T-helper 1 cell treated with Interleukin-12 subunit alpha and Interleukin-12 subunit beta and Interleukin-4 antibody, amounts not matched to agents 30 ng/mL and 1 ng/mL, for 36 hours (primary cell): ENCODE results near the gene FN3KRP. TPM values are rescaled to one million over a fixed set of nuclear protein-coding genes. Genes with fewer than 3 reads are reported as not detected.

Experiments
- intact Hi-C: fragments of 100-400 bp; cut with micrococcal nuclease; formaldehyde crosslinking; loops from one replicate; pipeline ENCODE4 v1.15.1; 2024
- total RNA-seq: library from RNA; stranded (reverse); gene quantifications from 2 replicates; pipeline ENCODE4 v1.2.3, GENCODE V29; 2022

The FN3KRP gene
- total RNA-seq, 1 donor from 2014 or later: 37.2 TPM

DNA sequence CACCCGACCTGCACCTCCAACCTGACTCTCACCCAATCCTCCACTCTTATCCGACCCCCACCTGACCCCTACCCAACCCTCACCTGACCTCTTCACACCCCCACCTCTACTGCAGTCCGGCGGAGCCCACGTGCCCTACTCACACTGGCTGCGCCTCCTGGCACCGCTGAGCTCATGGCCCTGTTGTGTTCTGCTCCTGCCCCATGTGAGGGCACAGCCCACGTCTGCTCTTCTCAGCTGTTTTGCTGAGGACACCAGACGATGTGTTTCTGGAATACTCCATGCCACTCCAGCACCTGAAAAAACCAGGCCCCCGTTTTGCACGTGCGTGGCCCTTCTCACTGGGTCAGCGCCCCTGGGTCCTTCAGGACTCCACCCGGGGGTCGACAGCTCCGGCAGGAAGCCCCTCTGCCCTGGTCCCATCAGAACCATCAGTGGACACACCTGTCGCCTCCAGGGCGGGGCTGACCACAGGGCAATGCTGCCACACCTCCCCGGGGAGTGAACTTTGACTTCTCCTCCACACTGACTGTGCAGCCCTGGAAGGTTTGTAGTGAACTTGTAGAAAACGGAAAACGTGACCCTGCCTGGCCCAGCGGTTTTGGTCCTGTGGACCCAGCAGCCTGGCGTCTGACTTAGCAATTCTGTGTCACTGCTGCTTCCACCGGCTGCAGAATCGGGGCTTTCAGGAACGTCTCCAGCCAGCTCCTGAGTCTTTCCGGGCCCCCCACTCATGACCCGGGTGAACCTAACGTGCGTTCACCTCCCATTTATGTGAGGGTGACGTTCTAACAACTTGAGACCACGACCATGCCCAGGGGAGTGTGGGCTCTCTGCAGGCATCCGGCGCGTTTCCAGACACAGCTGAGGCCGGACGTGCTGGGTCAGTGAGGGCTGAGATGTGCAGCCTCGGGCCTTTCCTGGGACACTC, 12.3 kb upstream of the FN3KRP start:
- intact Hi-C loops: no loop called here

DNA sequence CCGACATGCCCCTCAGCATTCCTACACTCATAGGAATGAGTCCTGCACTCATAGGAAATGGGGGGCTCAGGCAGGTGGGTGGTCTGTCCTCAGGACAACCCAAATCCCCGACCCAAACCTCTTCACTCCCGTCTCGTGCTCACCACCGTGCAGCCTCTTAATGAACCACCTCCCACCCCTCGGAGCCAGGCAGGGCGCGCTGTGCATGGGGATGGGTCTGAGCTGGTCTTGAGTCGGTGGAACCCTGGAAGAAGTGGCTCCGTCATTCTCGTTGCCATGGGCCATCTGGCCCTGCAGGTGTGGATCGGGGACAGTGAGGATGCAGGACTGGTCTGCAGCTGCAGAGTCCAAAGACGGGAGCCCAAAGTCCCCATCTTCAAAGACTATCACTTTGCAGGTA, 11.6 kb upstream of the FN3KRP start:
- intact Hi-C loops: no loop called here

DNA sequence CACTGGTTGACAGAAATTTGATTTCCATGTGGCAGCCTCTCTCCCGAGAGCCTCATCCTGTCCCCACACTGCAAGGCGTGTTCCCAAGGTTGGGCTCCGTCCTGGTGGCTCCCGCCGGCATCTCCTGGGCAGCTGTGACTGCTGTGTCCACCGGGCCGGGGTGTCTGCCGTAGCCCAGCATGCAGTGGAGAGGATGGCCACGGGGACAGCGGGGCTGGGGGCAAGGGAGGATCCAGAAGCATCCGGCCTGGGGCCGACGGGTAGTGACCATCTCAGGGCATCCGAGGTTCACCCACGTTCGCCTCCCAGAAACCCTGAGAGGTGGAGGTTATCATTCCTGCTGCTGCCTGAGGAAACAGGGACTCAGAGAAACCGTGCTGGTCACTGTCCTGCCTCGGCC, 10.8 kb upstream of the FN3KRP start:
- intact Hi-C loops: no loop called here

DNA sequence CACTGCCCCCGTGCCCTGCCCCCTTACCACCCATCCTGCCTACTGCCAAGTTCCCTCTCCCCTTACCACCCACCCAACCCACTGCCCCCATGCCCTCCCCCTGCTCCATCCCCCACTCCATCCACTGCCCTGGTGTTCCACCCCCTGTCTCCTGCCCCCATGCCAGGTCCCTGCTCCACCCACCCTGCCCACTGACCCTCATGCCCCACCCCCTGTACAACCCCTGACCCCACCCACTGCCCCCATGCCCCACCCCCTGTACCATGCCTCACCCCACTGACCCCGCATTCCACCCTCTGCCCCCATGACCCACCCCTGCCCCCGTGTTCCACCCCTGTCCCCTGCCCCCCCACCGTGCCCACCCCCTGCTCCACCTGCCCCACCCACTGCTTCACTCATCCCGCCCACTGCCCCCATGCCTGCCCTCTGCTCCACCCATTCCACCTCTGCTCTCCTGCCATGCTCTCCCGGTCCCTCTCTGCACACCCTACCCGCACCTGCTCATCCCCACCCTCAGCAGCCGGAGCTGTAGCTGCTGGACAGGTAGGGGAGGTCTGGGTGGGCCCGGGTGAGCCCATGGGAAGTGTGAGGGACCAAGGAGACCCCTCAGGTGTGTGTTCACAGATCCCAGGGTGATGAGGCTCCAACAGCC, 7.4 kb upstream of the FN3KRP start:
- intact Hi-C loops: no loop called here

DNA sequence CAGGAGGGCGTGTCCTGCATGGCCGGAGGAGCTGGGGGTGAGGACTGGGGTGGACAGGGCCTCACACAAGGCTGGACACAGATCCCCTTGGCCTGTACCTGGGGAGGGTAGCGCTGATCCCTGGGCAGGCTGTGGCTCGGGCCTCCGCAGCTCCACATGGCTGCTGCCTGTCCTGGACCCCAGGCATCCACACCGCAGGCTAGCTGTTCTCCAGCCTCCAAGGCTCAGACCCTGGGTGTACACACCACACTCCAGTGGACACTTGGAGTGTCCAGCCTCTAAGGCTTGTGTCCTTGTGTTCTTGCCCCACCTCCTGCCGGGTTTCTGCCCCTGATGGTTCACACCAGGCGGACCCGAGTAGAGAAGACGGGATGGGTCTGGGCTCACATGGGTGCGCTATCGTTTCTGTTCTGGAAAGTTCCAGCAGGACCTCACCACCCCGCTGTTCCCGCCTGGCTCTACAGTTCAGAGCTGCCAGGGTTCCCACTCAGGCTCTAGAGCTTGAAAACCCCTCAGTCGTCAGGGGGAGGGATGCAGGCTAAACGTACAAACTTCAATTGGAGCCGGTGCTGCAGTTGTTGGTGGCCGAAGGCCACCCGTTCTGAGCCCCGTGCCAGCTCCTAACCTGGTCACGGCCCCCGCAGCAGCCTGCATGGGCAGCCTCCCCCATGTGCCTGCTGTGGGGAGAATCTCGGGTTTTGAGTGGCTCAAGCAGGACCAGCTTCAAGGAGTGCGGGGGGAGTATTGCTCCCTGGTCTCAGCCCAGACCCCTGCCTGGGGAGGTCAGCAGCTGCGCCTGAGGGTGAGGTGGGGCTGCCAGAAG, 6.6 kb upstream of the FN3KRP start:
- intact Hi-C loops: no loop called here

DNA sequence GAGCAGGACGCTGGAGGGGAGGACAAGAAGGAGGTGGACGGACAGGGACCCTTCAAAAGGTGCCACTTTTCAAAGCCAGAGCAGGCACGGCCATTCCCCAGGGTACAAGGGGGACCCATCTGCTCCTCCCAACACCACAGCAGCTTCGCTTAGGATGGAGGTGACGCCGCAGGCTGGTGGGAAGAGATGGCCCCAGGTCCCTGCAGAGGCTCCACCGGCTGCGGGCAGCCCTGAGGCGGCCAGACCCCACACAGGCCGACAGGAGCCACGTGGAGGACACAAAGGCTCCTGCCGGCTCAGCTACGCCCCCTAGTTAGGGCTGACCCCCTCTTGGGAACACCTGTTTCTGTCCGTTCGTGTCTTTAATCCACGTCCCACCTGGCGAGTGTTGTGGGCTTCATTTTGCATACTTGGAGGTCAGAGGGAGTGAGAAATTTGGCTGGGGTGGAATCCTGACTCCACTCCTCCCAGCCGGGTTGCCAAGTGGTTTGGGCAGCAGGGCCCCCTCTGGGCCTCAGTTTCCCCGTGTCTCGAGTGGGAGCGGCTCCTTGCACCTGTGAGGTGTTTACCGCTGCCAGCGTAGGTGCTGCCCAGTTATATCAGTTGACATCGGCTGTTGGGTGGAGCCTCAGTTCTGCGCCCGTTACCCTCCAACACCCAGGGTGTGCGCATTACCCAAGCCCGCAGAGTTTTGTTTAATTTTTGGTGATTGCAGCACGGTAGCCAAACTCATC, 5.8 kb upstream of the FN3KRP start:
- intact Hi-C loops: no loop called here

DNA sequence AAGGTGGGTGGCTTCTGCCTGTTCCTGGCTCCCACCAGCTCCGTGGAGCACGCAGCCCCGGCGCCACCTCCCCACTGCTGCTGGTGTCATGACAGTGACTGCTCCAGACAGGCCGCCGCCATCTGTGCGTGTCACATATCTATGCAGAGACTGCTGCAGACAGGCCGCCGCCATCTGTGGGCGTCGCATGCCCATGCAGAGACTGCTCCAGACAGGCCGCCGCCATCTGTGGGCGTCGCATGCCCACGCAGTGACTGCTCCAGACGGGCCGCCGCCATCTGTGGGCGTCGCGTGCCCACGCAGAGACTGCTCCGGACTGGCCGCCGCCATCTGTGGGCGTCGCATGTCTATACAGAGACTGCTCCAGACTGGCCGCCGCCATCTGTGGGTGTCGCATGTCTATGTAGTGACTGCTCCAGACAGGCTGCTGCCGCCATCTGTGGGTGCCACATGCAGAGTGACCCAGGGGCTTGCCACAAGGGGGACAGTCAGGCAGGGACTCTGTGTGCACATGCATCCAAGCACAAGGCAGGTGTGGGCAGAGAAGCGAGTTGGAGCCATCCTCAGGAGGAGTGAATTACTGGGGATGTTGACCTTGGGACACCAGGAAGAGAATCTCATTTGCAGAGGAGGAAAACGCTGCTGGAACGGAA, 3.3 kb upstream of the FN3KRP start:
- intact Hi-C loops: no loop called here

DNA sequence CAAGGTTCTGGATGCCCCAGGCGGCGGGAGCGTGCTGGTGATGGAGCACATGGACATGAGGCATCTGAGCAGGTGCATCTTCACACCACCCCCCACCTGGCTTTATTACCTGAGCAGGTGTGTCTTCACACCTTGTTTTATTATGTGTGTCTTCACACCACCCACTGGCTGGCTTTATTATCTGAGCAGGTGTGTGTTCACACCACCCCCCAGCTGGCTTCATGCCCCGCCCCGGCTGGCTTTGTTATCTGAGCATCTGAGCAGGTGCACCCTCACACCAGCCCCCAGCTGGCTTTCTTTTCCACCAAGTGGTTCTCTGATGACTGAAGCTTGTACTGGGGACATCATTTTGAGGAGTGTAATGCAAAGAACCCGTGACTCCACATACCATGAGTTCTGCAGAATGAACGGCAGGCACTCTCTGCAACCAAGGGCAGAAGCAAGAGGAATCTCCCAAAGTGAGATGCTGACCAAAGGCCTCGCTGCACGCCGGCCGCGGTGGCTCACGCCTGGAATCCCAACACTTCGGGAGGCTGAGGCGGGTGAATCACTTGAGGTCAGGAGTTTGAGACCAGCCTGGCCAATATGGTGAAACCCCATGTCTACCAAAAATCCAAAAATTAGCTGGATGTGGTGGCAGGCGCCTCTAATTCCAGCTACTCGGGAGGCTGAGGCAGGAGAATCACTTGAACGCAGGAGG, 2.6 kb downstream of the FN3KRP start:
- intact Hi-C loops: loop anchor here (5.0 kb wide), 1 partner anchor 127 kb away; no protein-coding TSS in a partner anchor

DNA sequence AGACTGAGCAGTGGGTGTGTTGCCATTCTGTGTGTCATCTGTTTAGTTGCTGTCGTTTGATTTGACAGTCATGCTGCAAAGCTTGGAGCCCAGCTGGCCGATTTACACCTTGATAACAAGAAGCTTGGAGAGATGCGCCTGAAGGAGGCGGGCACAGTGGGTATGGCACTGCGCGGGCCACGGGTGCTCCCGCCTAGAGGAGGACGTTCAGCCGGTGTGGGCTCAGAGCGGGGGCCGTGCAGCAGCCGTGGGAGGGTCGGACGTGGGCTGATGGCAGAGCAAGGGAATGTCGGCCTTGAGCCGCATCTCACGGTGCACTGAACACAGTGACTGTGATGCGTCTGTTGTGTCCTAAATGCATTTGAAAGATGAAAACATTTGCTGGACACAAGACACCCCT, 3.7 kb downstream of the FN3KRP start:
- intact Hi-C loops: no loop called here

DNA sequence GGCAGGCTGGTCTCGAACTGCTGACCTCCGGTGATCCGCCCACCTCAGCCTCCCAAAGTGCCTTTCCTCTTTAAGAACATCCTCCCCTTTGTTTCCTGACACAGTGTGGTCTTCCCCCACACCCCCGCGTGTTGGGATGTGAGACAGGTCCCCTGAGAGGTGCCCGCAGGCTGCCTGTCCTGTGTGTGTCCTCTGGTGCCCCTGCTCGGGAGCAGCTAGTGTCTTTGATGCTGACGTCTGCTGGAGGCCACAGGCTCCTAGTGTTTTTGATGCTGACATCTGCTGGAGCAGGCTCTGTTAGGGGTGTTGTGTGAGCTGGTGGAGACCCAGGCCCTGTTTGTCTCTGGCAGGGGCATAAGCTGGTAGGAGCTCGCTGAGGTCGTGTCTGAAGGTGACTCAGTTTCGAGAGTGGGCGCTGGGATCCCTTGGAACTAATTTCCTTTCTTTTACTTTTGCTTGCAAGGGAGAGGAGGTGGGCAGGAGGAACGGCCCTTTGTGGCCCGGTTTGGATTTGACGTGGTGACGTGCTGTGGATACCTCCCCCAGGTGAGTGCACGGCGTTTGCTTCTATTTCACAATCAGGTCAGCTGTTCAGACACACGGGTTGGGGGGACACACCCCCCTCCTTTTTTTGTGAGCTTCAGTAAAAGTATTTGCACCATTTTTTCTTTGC, 6.0 kb downstream of the FN3KRP start:
- intact Hi-C loops: no loop called here

DNA sequence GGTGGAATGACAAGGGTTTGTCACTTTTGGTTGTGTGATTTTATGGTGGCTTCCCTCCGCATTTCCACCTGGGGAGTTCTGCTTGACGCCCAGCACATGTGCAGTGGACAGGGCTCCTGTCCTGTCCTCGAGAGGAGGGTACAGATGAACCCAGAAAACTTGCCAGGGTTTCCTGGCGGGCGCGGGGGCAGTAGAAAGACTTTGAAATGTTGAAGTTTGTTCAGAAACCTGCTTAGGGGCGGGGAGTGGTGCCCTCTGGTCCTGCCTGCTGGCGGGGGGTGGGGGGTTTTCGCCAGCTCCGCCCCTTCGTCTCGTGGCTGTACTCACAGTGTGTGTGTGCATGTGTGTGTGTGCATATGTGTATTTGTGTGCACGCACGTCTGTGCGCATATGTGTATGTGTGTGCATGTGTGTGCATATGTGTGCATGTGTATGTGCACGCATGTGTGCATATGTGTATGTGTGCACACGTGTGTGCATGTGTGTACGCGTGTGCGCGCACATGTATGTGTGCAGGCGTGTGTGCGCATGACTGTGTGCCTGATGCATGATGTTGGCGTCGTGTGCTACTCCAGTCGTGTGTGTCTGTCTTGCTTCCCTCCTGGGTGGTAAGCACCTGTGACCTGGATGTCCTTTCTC, 6.8 kb downstream of the FN3KRP start:
- intact Hi-C loops: no loop called here

DNA sequence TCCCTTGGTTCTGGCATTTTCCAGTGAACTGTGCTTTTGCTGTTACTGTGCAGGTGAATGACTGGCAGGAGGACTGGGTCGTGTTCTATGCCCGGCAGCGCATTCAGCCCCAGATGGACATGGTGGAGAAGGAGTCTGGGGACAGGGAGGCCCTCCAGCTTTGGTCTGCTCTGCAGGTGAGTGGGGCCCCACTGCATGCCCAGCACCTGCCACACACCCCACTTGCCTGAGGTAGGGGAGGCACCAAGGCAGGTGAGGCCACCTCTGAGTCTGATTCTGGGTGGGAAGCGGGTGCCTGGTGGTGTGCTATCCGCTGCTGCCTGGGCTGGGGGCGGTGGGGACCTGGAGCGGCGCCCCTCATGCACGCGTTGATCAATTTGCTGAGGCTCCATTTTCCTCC, 9.9 kb downstream of the FN3KRP start:
- intact Hi-C loops: no loop called here

DNA sequence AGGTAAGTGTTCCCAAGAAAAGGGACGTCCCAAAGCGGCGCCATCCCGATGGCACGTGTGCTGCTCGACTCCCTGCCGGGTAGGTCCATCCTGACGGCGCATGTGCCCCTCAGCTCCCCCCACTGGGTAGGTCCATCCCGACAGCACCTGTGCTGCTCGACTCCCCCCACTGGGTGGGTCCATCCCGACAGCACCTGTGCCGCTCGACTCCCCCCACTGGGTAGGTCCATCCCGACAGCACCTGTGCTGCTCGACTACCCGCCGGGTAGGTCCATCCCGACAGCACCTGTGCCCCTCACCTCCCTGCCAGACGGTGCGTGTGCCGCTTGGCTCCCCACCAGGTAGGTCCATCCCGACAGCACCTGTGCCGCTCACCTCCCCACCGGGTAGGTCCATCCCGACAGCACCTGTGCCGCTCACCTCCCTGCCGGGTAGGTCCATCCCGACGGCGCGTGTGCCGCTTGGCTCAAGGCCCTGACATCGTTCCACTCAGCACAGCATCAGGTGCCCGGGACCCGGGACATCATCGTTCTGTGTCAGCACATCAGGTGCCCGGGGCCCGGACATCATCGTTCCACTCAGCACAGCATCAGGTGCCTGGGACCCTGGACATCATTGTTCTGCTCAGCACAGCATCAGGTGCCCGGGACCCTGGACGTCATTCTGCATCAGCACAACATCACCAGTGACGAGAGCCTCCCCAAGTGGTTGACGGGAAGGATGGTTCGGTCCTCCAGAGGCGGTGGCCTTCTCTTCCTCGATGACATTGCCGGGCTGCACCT, 13.2 kb downstream of the FN3KRP start:
- intact Hi-C loops: no loop called here

DNA sequence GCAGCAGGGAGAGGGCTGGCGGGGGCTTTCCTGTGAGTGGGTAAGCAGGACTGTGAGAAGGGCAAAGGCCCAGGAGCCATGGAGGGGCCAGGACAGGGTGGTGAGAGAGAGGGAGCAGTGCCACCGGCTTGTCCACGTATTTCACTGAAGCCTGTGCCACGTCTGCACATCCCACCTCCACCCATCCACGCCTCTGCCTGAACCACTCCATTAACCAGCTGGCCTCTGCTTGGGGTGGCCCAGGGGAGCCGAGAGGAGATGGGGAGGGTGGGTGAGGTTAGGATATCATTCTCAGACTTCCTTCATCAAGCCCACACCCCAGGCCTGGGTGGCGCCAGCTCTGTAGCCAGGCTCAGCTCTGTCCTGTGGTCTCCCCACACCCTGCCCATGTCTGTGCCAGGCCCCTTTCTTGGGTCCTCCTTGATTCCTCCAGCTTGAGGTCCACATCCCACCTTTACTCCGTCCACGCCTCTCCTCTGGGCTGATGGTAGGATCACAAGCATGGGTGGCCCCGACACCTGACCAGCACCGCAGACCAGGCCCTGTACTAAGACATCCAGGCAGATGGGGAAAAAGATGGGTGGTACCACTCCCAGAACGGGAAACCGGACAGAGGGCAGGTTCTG, 15.7 kb downstream of the FN3KRP start:
- intact Hi-C loops: no loop called here

DNA sequence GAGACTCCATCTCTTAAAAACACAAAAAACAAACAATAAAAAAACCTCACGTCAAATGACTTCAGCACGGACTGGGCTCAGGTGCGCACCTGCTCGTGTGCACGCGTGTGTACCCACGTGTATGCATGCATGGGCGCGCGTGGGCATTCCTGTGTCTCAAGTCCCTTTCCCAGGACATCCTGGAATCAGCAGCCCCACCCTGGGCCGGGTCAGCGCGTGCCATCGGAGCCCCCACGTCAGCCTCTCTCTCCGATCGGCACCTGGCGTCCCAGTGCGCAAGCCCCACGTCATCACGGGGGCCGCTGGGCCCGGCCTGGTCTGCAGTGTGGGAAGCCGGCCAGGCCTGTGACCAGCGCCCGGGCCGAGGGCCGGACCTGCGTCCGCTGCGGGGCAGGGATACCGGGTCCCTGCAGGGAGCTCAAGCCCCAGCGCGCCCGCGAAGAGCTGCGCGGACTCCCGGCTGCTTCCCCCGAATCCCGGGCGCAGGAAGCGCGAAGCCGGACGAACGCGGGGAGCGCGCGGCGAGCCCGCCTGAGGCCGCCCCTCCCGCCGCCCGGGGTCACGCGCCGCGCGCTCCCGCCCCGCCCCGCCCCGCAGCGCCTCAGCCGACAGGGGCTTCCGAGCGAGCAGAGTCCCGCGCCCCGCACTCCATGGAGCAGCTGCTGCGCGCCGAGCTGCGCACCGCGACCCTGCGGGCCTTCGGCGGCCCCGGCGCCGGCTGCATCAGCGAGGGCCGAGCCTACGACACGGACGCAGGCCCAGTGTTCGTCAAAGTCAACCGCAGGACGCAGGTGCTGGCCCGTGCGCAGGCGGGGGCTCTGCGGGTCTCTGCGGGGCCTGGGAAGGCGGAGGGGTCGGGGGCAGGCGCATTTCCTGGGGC, 18.7 kb downstream of the FN3KRP start, which contains the start of gene FN3K:
Gene FN3K (plus strand): TSS at position 629 of the 880 bp plus-strand sequence. CDS start 22 bp downstream, at position 651.
- intact Hi-C loops: loop anchor here (1.0 kb wide), 2 partner anchors 16 to 19 kb away; partner anchors contain the start of gene FN3KRP

DNA sequence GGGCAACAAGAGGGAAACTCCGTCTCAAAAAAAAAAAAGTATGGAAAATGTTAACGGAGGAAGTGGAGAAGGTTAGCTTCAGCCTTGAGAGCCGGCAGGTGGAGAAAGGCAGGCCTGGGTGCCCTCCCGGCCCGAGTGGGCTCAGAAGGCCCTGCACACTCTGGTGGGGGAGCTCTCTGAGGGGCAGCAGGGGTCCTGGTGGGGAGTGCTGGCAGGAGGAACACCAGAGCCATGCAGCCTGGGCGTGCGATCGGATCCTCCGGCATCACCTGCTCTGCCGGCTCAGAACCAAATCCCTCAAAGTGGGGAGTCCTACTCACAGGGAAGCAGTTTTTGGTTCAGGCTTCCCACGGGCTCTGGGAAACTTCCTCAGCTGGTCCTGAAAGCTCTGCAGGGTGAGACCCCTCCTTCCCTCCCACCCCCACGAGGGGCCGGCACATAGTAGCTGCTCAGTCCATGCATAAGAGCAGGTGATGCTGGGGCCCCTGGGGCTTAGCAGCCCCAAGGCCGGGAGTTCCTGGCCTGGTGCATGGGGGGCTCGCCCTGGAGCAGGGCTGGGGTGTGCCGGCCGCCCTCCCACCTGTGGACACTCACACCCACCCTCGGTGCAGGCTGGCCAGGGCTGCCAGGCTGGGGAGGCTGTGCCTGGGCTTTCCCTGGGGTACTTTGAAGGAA, 20.1 kb downstream of the FN3KRP start:
- intact Hi-C loops: no loop called here
